SK-N-SH treated with all-trans-retinoic acid at 6 μM for 48 hours (cell line): ENCODE measurements around the gene TRIM7.

Experiments
- ATAC-seq: fragments of 200-7000 bp; cut with Tn5 transposase; 3 replicates; pipeline ENCODE4 v1.9.1; 2020; ENCODE audit warnings: mild to moderate bottlenecking, moderate library complexity
- ARNTL ChIP-seq: fragments of 450-650 bp; formaldehyde crosslinking; IDR thresholded peaks from 2 replicates; pipeline ENCODE4 v1.5.0; 2020; ENCODE audit warnings: low read depth, mild to moderate bottlenecking, moderate library complexity, borderline replicate concordance
- BACH2 ChIP-seq: fragments of 250-450 bp; sonication (Bioruptor Pico); IDR thresholded peaks from 2 replicates; pipeline ENCODE4 v1.9.0; 2021; ENCODE audit warnings: mild to moderate bottlenecking, borderline replicate concordance
- CSDC2 ChIP-seq: fragments of 250-450 bp; sonication (Bioruptor Pico); IDR thresholded peaks from 2 replicates; pipeline ENCODE4 v1.5.0; 2020; ENCODE audit warnings: mild to moderate bottlenecking, moderate library complexity
- CSRNP3 ChIP-seq: fragments of 250-450 bp; sonication (Bioruptor Pico); IDR thresholded peaks from 2 replicates; pipeline ENCODE4 v1.5.1; 2021; ENCODE audit warnings: mild to moderate bottlenecking, moderate library complexity
- ESRRG ChIP-seq: fragments of 250-450 bp; sonication (Bioruptor Pico); IDR thresholded peaks from 2 replicates; pipeline ENCODE4 v1.6.1; 2021; ENCODE audit warnings: mild to moderate bottlenecking
- GLIS3 ChIP-seq: fragments of 250-450 bp; sonication (Bioruptor Pico); IDR thresholded peaks from 2 replicates; pipeline ENCODE4 v1.5.0; 2020; ENCODE audit warnings: mild to moderate bottlenecking, moderate library complexity
- ISL1 ChIP-seq: fragments of 250-450 bp; sonication (Bioruptor Pico); IDR thresholded peaks from 2 replicates; pipeline ENCODE4 v2.1.2; 2022; ENCODE audit warnings: mild to moderate bottlenecking, moderate library complexity
- OSR1 ChIP-seq: fragments of 250-450 bp; sonication (Bioruptor Pico); IDR thresholded peaks from 2 replicates; pipeline ENCODE4 v1.8.0; 2022; ENCODE audit warnings: moderate library complexity, mild to moderate bottlenecking, inconsistent platforms
- PATZ1 ChIP-seq: fragments of 250-450 bp; sonication (Bioruptor Pico); IDR thresholded peaks from 2 replicates; pipeline ENCODE4 v1.8.0; 2020; ENCODE audit warnings: mild to moderate bottlenecking, moderate library complexity, borderline replicate concordance
- PPARA ChIP-seq: fragments of 250-450 bp; sonication (Bioruptor Pico); IDR thresholded peaks from 2 replicates; pipeline ENCODE4 v1.5.0; 2020; ENCODE audit warnings: mild to moderate bottlenecking, borderline replicate concordance
- RARB ChIP-seq: fragments of 250-450 bp; sonication (Bioruptor Pico); IDR thresholded peaks from 2 replicates; pipeline ENCODE4 v1.8.0; 2021; ENCODE audit warnings: mild to moderate bottlenecking, moderate library complexity
- SNAI2 ChIP-seq: fragments of 250-450 bp; sonication (Bioruptor Pico); IDR thresholded peaks from 2 replicates; pipeline ENCODE4 v1.5.0; 2020; ENCODE audit warnings: mild to moderate bottlenecking, moderate library complexity
- TCF4 ChIP-seq: fragments of 250-450 bp; sonication (Bioruptor Pico); IDR thresholded peaks from 2 replicates; pipeline ENCODE4 v1.8.0; 2021; ENCODE audit warnings: mild to moderate bottlenecking, moderate library complexity, borderline replicate concordance
- TOX ChIP-seq: fragments of 250-450 bp; sonication (Bioruptor Pico); IDR thresholded peaks from 2 replicates; pipeline ENCODE4 v1.8.0; 2021; ENCODE audit warnings: mild to moderate bottlenecking, moderate library complexity, borderline replicate concordance
- TSHZ2 ChIP-seq: fragments of 250-450 bp; sonication (Bioruptor Pico); IDR thresholded peaks from 2 replicates; pipeline ENCODE4 v1.5.0; 2020; ENCODE audit warnings: mild to moderate bottlenecking, moderate library complexity
- ZC3H10 ChIP-seq: fragments of 250-450 bp; sonication (Bioruptor Pico); IDR thresholded peaks from 2 replicates; pipeline ENCODE4 v1.5.1; 2021; ENCODE audit warnings: mild to moderate bottlenecking, moderate library complexity
- ZFP3 ChIP-seq: fragments of 250-450 bp; sonication (Bioruptor Pico); IDR thresholded peaks from 2 replicates; pipeline ENCODE4 v1.5.0; 2020; ENCODE audit warnings: mild to moderate bottlenecking, moderate library complexity
- ZFP30 ChIP-seq: fragments of 450-650 bp; formaldehyde crosslinking; IDR thresholded peaks from 2 replicates; pipeline ENCODE4 v1.5.0; 2022; ENCODE audit warnings: mild to moderate bottlenecking, moderate library complexity
- ZNF565 ChIP-seq: fragments of 450-650 bp; formaldehyde crosslinking; conservative IDR thresholded peaks from 2 replicates; pipeline ENCODE4 v1.5.0; 2020; ENCODE audit warnings: low read depth, mild to moderate bottlenecking, moderate library complexity
- ZNF70 ChIP-seq: fragments of 450-650 bp; formaldehyde crosslinking; IDR thresholded peaks from 2 replicates; pipeline ENCODE4 v1.5.0; 2020; ENCODE audit warnings: mild to moderate bottlenecking, moderate library complexity
- ZNF8 ChIP-seq: fragments of 450-650 bp; formaldehyde crosslinking; IDR thresholded peaks from 2 replicates; pipeline ENCODE4 v1.5.0; 2020; ENCODE audit warnings: mild to moderate bottlenecking, moderate library complexity
- TF ChIP-seq, protein P1 (sequence below): fragments of 250-450 bp; sonication (Bioruptor Pico); IDR thresholded peaks from 2 replicates; pipeline ENCODE4 v1.5.1; 2020; ENCODE audit warnings: low read depth, mild to moderate bottlenecking, moderate library complexity
- TF ChIP-seq, protein P2 (sequence below): fragments of 250-450 bp; sonication (Bioruptor Pico); IDR thresholded peaks from 2 replicates; pipeline ENCODE4 v1.8.0; 2021; ENCODE audit warnings: low read depth, mild to moderate bottlenecking, moderate library complexity, borderline replicate concordance

Gene TRIM7

DNA sequence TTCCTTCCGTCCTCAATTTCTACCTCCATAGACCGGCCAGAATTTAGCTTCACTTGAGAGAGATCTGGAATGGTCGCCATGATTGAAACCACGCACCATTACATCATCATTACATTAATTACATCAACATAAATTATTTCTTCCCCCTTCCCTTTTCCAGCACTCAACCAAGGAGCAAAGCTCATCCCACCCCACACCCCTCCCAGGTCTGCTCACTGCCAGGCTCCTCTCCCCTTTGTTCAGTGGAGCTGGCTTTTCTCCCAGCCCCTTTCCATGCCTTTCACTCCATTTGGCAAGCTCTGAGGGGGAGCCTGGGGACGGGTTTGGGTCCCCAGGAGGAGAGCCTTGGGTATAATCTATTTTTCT is 30.3 kb upstream of the TRIM7 start:
- ATAC-seq, result peak; percentile 10
- TF ChIP-seq GLIS3 (CRISPR knock-in tag) (peak; percentile 75; the same call in 1 of the 2 replicates), TSHZ2 (CRISPR knock-in tag) (no peak)

DNA sequence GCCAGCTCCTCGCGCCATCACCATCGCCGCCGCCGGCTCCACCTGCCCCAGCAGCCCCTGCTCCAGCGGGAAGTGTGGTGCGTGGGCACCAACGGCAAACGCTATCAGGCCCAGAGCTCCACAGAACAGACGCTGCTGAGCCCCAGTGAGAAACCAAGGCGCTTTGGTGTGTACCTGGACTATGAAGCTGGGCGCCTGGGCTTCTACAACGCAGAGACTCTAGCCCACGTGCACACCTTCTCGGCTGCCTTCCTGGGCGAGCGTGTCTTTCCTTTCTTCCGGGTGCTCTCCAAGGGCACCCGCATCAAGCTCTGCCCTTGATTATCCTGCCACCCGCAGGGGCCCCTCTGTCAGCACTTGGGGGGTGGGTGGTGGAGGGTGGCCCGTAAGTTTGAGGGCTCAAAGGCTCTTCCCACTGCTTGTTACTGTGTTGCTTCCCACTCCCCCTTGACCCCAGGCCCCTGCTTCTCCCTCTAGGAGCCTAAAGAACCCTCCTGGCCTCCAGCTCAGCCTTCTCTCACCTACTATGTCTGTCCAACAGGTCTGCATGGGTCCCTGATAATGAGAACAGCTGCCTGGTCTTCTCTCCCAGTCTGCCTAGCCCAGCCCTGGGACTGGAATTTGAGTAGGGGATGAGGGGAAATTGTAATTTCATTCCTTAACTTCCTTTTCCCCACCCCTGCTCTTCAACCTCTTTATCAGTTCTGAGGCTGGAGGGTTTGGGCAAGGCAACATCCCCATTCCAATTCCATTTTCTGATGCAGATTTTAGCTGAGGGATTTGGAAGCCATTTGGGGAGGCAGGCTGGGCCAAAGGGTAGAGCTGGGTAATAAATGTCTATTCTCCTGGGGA is 29.7 kb upstream of the TRIM7 start:
- ATAC-seq, result peak; percentile 32
- TF ChIP-seq ZFP3 (CRISPR knock-in tag), result no peak
- no peak; the same call in none of the 2 replicates for TF ChIP-seq PATZ1 (CRISPR knock-in tag)
- no peak for TF ChIP-seq ZNF565 (CRISPR knock-in tag)
- no peak for TF ChIP-seq ZNF70
- no peak for TF ChIP-seq PPARA (CRISPR knock-in tag)
- TF ChIP-seq CSRNP3 (CRISPR knock-in tag), result peak; percentile 25; the same call in 1 of the 2 replicates
- TF ChIP-seq RARB, result no peak
- TF ChIP-seq TCF4, result no peak
- TF ChIP-seq ZNF8 (CRISPR knock-in tag), result no peak
- no peak for TF ChIP-seq CSDC2
- TF ChIP-seq ISL1, result no peak
- TF ChIP-seq GLIS3 (CRISPR knock-in tag), result no peak
- TF ChIP-seq, protein P1, sequence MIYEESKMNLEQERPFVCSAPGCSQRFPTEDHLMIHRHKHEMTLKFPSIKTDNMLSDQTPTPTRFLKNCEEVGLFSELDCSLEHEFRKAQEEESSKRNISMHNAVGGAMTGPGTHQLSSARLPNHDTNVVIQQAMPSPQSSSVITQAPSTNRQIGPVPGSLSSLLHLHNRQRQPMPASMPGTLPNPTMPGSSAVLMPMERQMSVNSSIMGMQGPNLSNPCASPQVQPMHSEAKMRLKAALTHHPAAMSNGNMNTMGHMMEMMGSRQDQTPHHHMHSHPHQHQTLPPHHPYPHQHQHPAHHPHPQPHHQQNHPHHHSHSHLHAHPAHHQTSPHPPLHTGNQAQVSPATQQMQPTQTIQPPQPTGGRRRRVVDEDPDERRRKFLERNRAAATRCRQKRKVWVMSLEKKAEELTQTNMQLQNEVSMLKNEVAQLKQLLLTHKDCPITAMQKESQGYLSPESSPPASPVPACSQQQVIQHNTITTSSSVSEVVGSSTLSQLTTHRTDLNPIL (CRISPR knock-in tag), result 0 out of 2 replicates have a peak, but pooled peaks have one; percentile 17
- no peak; the same call in 1 of the 2 replicates for TF ChIP-seq ESRRG (CRISPR knock-in tag)
- TF ChIP-seq BACH2 (CRISPR knock-in tag), result no peak
- TF ChIP-seq TOX (CRISPR knock-in tag), result no peak
- no peak for TF ChIP-seq TSHZ2 (CRISPR knock-in tag)
- TF ChIP-seq SNAI2 (CRISPR knock-in tag), result no peak
- TF ChIP-seq, protein P2, sequence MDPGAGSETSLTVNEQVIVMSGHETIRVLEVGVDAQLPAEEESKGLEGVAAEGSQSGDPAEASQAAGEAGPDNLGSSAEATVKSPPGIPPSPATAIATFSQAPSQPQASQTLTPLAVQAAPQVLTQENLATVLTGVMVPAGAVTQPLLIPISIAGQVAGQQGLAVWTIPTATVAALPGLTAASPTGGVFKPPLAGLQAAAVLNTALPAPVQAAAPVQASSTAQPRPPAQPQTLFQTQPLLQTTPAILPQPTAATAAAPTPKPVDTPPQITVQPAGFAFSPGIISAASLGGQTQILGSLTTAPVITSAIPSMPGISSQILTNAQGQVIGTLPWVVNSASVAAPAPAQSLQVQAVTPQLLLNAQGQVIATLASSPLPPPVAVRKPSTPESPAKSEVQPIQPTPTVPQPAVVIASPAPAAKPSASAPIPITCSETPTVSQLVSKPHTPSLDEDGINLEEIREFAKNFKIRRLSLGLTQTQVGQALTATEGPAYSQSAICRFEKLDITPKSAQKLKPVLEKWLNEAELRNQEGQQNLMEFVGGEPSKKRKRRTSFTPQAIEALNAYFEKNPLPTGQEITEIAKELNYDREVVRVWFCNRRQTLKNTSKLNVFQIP, result no peak
- no peak for TF ChIP-seq OSR1
- 0 out of 2 replicates have a peak, but pooled peaks have one; percentile 19 for TF ChIP-seq ZFP30 (CRISPR knock-in tag)
- TF ChIP-seq ZC3H10 (CRISPR knock-in tag), result peak; percentile 49; the same call in 1 of the 2 replicates
- TF ChIP-seq ARNTL (CRISPR knock-in tag), result no peak; the same call in 1 of the 2 replicates
- TF ChIP-seq, all 23 proteins: peak for 4
